CD4-positive, CD25-positive, alpha-beta regulatory T cell (primary cell): ENCODE data around the gene FAM32A. TPM values are rescaled to one million over a fixed set of nuclear protein-coding genes. Genes with fewer than 3 reads are reported as not detected.

Experiments used
- ATAC-seq, 2 donors: fragments of 150-1000 bp; cut with Tn5 transposase; one replicate each; pipeline ENCODE4 v1.10.0; 2021; ENCODE audit warnings: low read depth in 2 of 2, moderate number of reproducible peaks in 2 of 2, moderate library complexity in 1 of 2
- DNase-seq, 3 donors: peaks; one replicate each; pipeline versions ENCODE4 v3.0.0 to v3.0.0-alpha.2; 2012 to 2022; ENCODE audit warnings: mixed read lengths in 1 of 3
- H3K27ac ChIP-seq: one replicate; pipeline ENCODE4 v1.7.0; 2013; ENCODE audit warnings: mild to moderate bottlenecking, low read length; ENCODE audit not compliant: insufficient read depth, poor library complexity, severe bottlenecking
- H3K27me3 ChIP-seq: one replicate; pipeline ENCODE4 v1.7.0; 2013; ENCODE audit warnings: low read length; ENCODE audit not compliant: control insufficient read depth, insufficient read depth
- H3K36me3 ChIP-seq: one replicate; pipeline ENCODE4 v1.7.0; 2013; ENCODE audit warnings: mild to moderate bottlenecking, low read length, moderate library complexity; ENCODE audit not compliant: control insufficient read depth, insufficient read depth
- H3K4me1 ChIP-seq: 2 replicates; pipeline ENCODE4 v1.7.0; 2013; ENCODE audit warnings: mild to moderate bottlenecking, low read length; ENCODE audit not compliant: insufficient read depth, control insufficient read depth, poor library complexity, severe bottlenecking
- H3K4me3 ChIP-seq: one replicate; pipeline ENCODE4 v1.7.0; 2013; ENCODE audit warnings: low read depth, mild to moderate bottlenecking, low read length, moderate library complexity
- H3K9me3 ChIP-seq, 2 experiments: 1 replicate in 1 of 2; 2 replicates in 1 of 2; pipeline ENCODE4 v1.7.0; 2013; ENCODE audit warnings: low read length in 2 of 2, mild to moderate bottlenecking in 1 of 2, moderate library complexity in 1 of 2; ENCODE audit not compliant: control insufficient read depth in 2 of 2
- H3K27ac Mint-ChIP-seq, 3 donors: one replicate each; pipeline ENCODE4 v1.8.0; 2020 to 2022; ENCODE audit warnings: mild to moderate bottlenecking in 3 of 3, mixed read lengths in 3 of 3, moderate library complexity in 2 of 3
- H3K27me3 Mint-ChIP-seq: one replicate; pipeline ENCODE4 v1.8.0; 2022; ENCODE audit warnings: mild to moderate bottlenecking, mixed read lengths
- H3K36me3 Mint-ChIP-seq: one replicate; pipeline ENCODE4 v1.8.0; 2020; ENCODE audit warnings: mixed read lengths
- H3K4me1 Mint-ChIP-seq, 4 donors: one replicate each; pipeline ENCODE4 v1.8.0; 2020 to 2022; ENCODE audit warnings: mixed read lengths in 4 of 4, mild to moderate bottlenecking in 1 of 4
- H3K4me3 Mint-ChIP-seq, 4 donors: one replicate each; pipeline ENCODE4 v1.8.0; 2020 to 2022; ENCODE audit warnings: mild to moderate bottlenecking in 4 of 4, mixed read lengths in 4 of 4, moderate library complexity in 3 of 4
- H3K9me3 Mint-ChIP-seq, 7 donors: one replicate each; pipeline ENCODE4 v1.8.0; 2020 to 2022; ENCODE audit warnings: mixed read lengths in 7 of 7, mild to moderate bottlenecking in 3 of 7, moderate library complexity in 2 of 7
- polyA plus RNA-seq, 4 donors: library from polyadenylated mRNA; unstranded; fragments of 300-500 nt; fragmentation: Illumina TruSeq; gene quantifications; one replicate each; pipeline ENCODE4 v1.2.3, GENCODE V29; 2021
- total RNA-seq: library from RNA; stranded (reverse); gene quantifications from one replicate; pipeline ENCODE4 v1.2.3, GENCODE V29; 2022

The FAM32A gene
- total and polyA plus RNA-seq, 5 donors from 2014 or later = 49.4 to 168 (median 154) TPM

DNA sequence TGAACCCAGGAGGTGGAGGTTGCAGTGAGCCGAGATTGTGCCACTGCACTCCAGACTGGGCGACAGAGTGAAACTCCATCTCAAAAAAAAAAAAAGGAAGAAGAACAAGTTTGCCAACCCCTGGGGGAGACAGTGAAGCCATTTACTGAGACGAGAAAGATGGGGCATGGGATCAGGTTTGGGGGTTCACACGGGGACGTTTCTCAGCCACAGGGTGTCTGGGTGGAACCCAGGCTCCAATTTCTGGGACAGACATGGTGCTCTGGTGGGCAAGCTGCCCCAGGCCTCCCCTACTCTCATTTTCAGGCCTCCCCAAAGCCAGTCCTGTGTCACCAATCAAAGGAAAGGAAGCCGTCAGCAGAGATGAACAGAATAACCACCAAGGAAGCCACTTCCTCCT, 28.3 kb upstream of the FAM32A start:
- Histone ChIP-seq H3K27ac (no peak overlapping the region), H3K4me1 (no peaks in the 10 kb centered on the region), H3K27me3 (no peaks in the 10 kb centered on the region), H3K4me3 (no peak overlapping the region), H3K9me3 (no peaks in the 10 kb centered on the region), H3K36me3 (peaks cover 49% of the 10 kb centered on the region)
- H3K27me3 Mint-ChIP-seq = no peaks in the 10 kb centered on the region
- no peak for ATAC-seq
- no peaks in the 10 kb centered on the region for H3K9me3 Mint-ChIP-seq
- peaks cover 0 to 9% (median 3%) of the 10 kb centered on the region in 4 donors for H3K4me1 Mint-ChIP-seq
- DNase-seq = no peak
- peak overlapping the region in 2 of 3 donors; percentile 52 to 74 for H3K27ac Mint-ChIP-seq
- H3K4me3 Mint-ChIP-seq = peak overlapping the region in 1 of 4 donors; percentile 21
- peaks cover 25% of the 10 kb centered on the region for H3K36me3 Mint-ChIP-seq

DNA sequence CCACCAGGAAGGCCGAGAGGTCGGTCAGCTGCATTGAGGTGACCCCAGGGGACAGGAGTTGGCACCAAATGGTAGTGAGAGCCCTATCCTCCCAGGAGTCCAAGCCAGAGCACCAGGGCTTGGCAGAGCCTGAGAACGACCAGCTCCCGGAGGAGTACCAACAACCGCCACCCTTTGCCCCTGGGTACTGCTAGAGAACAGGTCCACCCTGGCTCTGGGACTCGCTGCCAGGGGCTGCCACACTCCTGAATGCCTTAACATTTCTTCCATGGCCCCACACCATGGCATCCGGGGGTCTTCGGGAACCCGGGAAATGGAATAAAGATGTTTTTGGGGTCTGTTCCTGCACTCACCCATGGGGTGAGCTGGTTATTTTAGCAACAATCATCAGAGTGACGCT, 27.6 kb upstream of the FAM32A start:
- no peak overlapping the region for H3K27ac ChIP-seq
- H3K4me3 Mint-ChIP-seq = no peak overlapping the region
- no peak overlapping the region for H3K4me3 ChIP-seq
- no peak overlapping the region for H3K27ac Mint-ChIP-seq
- peaks cover 0 to 9% (median 3%) of the 10 kb centered on the region in 4 donors for H3K4me1 Mint-ChIP-seq
- ATAC-seq (peak in 1 of 2 donors; percentile 19), DNase-seq (no peak)
- H3K36me3 ChIP-seq = peaks cover 44% of the 10 kb centered on the region
- H3K36me3 Mint-ChIP-seq = peaks cover 23% of the 10 kb centered on the region
- no peaks in the 10 kb centered on the region for H3K9me3 Mint-ChIP-seq
- H3K27me3 ChIP-seq = no peaks in the 10 kb centered on the region
- H3K4me1 ChIP-seq = no peaks in the 10 kb centered on the region
- no peaks in the 10 kb centered on the region for H3K27me3 Mint-ChIP-seq
- no peaks in the 10 kb centered on the region for H3K9me3 ChIP-seq

DNA sequence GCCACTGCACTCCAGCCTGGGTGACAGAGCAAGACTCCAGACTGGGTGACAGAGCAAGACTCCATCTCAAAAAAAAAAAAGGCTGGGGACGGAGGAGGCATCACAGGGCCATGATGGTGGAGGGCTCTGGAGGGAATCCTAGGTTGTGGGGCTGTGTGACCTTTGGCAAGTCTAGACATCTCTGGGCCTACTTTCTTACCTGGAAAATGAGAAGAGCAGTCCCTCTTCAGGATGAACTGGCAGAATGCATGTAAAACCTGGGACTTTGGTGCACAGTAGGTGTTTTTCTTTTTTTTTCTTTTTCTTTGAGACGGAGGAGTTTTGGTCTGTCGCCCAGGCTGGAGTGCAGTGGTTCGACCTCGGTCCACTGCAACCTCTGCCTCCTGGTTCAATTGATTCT, 25.6 kb upstream of the FAM32A start:
- peaks cover 17% of the 10 kb centered on the region for H3K36me3 Mint-ChIP-seq
- no peaks in the 10 kb centered on the region for H3K27me3 Mint-ChIP-seq
- H3K9me3 ChIP-seq = no peaks in the 10 kb centered on the region
- H3K27ac ChIP-seq = no peak overlapping the region
- no peaks in the 10 kb centered on the region for H3K27me3 ChIP-seq
- H3K4me1 ChIP-seq = no peaks in the 10 kb centered on the region
- H3K4me1 Mint-ChIP-seq = peaks cover 0 to 9% (median 2%) of the 10 kb centered on the region in 4 donors
- ATAC-seq (no peak), DNase-seq (no peak)
- H3K4me3 ChIP-seq = no peak overlapping the region
- peaks cover 26% of the 10 kb centered on the region for H3K36me3 ChIP-seq
- H3K4me3 Mint-ChIP-seq = no peak overlapping the region
- H3K27ac Mint-ChIP-seq = no peak overlapping the region
- no peaks in the 10 kb centered on the region for H3K9me3 Mint-ChIP-seq

DNA sequence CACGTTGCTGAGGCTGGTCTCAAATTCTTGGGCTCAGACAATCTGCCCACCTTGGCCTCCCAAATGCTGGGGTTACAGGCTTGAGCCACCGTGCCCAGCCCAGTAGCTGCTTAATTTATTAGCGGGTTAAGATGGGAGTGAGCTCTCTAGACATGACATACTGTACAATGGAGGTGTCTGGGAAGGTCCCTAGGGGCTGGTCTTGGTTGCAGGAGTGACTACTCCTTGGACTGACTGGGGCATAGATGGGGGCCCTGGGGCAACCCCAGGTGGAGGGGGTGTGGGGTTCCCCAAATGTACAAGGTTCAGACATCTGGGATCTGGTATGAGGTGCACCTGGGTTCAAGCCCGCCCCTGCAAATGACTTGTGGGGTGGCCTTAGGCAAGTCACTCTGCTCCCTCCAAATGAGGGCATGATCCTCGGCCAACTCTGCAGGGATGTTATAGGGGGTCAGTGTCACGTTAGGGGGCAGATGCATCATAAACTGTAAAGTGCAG, 24.7 kb upstream of the FAM32A start:
- no peak overlapping the region for H3K4me3 Mint-ChIP-seq
- Histone ChIP-seq H3K4me3 (no peak overlapping the region), H3K4me1 (no peaks in the 10 kb centered on the region), H3K9me3 (no peaks in the 10 kb centered on the region), H3K27ac (no peak overlapping the region), H3K27me3 (no peaks in the 10 kb centered on the region), H3K36me3 (peaks cover 19% of the 10 kb centered on the region)
- H3K4me1 Mint-ChIP-seq = peaks cover 0 to 3% (median 0%) of the 10 kb centered on the region in 4 donors
- peaks cover 9% of the 10 kb centered on the region for H3K36me3 Mint-ChIP-seq
- H3K27me3 Mint-ChIP-seq = no peaks in the 10 kb centered on the region
- DNase-seq (no peak), ATAC-seq (no peak)
- H3K9me3 Mint-ChIP-seq = no peaks in the 10 kb centered on the region
- H3K27ac Mint-ChIP-seq = peak overlapping the region in 1 of 3 donors; percentile 3

DNA sequence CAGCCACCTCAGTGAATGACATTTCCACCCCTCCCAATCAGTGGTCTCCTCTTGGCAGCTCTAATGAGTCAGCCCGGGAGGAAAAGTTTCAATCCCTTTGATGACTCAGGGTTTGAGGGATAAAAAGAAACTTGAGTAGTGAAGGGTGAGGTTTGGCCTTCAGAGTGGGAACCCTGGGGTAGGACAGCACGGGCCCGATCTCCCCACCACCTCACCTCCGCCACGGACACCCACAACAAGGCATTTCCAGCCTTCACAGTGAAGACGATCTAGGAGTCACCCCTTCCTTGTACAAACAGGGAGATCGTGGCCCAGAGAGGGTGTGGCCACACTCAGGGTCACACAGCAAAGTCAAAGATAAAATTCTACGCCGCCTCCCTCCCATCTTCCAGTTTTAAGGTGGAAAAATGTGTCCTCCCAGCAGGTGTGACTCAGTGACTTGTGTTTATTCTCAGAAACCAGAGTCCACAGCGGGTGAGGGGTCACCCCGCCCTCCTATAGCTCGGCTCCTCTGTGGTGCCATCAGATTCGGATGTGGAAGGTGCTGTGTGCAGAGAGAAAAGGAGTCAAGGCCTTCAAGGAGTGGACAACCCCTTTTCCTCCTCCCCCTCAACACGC, 24.2 kb upstream of the FAM32A start:
- no peak for ATAC-seq
- Mint-ChIP-seq H3K4me3 (no peak overlapping the region), H3K4me1 (peaks cover 0 to 3% (median 0%) of the 10 kb centered on the region in 4 donors), H3K36me3 (peaks cover 9% of the 10 kb centered on the region), H3K27ac (peak overlapping the region in 1 of 3 donors; percentile 3), H3K27me3 (no peaks in the 10 kb centered on the region), H3K9me3 (no peaks in the 10 kb centered on the region)
- DNase-seq = no peak
- no peaks in the 10 kb centered on the region for H3K4me1 ChIP-seq
- no peak overlapping the region for H3K27ac ChIP-seq
- H3K4me3 ChIP-seq = no peak overlapping the region
- peaks cover 14% of the 10 kb centered on the region for H3K36me3 ChIP-seq
- no peaks in the 10 kb centered on the region for H3K9me3 ChIP-seq
- H3K27me3 ChIP-seq = no peaks in the 10 kb centered on the region

DNA sequence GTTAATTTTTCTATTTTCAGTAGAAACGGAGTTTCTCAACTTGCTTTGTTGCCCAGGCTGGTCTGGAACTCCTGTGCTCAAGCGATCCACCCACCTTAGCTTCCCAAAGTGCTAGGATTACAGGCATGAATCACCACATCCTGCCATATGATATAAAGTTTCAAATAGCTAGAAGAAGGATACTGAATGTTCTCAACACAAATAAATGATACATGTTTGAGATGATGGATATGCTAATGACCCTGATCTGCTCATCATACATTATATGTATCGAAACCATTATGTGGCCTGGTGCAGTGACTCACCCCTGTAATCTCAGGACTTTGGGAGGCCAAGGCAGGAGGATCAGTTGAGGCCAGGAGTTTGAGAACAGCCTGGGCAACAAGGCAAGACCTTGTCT, 23.4 kb upstream of the FAM32A start:
- Histone ChIP-seq H3K27me3 (no peaks in the 10 kb centered on the region), H3K4me3 (no peak overlapping the region), H3K4me1 (no peaks in the 10 kb centered on the region), H3K9me3 (no peaks in the 10 kb centered on the region), H3K27ac (no peak overlapping the region), H3K36me3 (peaks cover 8% of the 10 kb centered on the region)
- no peak overlapping the region for H3K27ac Mint-ChIP-seq
- H3K9me3 Mint-ChIP-seq = no peaks in the 10 kb centered on the region
- H3K4me1 Mint-ChIP-seq = peaks cover 0 to 3% (median 0%) of the 10 kb centered on the region in 4 donors
- peaks cover 2% of the 10 kb centered on the region for H3K36me3 Mint-ChIP-seq
- DNase-seq (no peak), ATAC-seq (no peak)
- no peak overlapping the region for H3K4me3 Mint-ChIP-seq
- H3K27me3 Mint-ChIP-seq = no peaks in the 10 kb centered on the region

DNA sequence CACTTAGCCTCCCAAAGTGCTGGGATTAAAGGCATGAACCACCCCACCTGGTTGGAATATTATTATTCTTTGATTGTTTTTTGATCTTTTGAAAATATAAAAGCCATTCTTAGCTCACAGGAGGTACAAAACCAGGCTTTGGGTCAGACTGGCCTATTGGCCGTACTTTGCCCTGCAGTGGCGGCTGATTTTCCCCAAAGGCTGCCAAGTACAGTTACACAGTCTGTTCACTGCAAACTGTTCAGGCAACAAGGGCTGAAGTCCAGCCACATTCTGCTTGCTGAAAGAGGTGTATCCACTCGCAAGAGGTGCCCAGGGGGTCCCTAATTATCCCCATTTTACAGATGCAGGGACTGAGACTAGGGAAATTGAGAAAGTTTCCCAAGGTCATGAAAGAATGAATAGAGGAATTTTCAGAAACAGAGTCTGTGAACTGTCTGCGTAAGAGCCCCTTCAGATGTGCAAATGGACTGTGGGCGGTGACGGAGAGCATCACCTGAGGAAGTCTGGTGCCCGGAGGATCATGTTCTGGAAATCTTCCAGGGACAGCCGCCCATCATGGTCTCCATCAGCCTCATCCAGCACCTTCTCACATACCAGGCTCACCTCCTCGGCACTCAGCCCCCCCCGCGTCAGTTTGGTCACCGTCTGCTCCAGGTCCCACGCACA, 20.9 kb upstream of the FAM32A start:
- Mint-ChIP-seq H3K9me3 (no peaks in the 10 kb centered on the region), H3K27ac (no peak overlapping the region), H3K27me3 (no peaks in the 10 kb centered on the region), H3K4me3 (no peak overlapping the region), H3K4me1 (peaks cover 0 to 3% (median 0%) of the 10 kb centered on the region in 4 donors), H3K36me3 (no peaks in the 10 kb centered on the region)
- Histone ChIP-seq H3K4me3 (no peak overlapping the region), H3K4me1 (no peaks in the 10 kb centered on the region), H3K27me3 (no peaks in the 10 kb centered on the region), H3K36me3 (no peaks in the 10 kb centered on the region), H3K9me3 (no peaks in the 10 kb centered on the region), H3K27ac (no peak overlapping the region)
- ATAC-seq (no peak), DNase-seq (no peak)

DNA sequence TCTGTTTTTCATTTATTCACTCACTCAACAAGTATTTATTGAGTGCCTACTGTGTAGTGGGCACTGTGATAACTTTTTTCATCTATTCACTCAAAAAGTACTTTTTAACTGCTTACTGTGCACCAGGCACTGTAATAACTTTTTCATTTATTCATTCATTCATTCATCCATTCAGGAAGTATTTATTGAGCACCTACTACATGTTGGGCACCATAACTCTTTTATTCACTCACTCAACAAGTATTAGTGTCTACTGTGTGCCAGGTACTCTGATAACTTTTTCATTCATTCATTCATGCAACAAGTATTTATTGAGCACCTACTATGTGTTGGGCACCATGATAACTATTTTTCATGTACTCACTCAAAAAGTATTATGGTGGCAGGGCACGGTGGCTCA, 18.8 kb upstream of the FAM32A start:
- Mint-ChIP-seq H3K4me3 (no peak overlapping the region), H3K9me3 (no peaks in the 10 kb centered on the region), H3K36me3 (no peaks in the 10 kb centered on the region), H3K27me3 (peaks cover 2% of the 10 kb centered on the region), H3K27ac (no peak overlapping the region), H3K4me1 (no peaks in the 10 kb centered on the region)
- ATAC-seq (no peak), DNase-seq (no peak)
- H3K4me1 ChIP-seq = no peaks in the 10 kb centered on the region
- no peak overlapping the region for H3K4me3 ChIP-seq
- no peaks in the 10 kb centered on the region for H3K27me3 ChIP-seq
- H3K27ac ChIP-seq = no peak overlapping the region
- H3K36me3 ChIP-seq = no peaks in the 10 kb centered on the region
- H3K9me3 ChIP-seq = no peaks in the 10 kb centered on the region
